NCI-H1436 treated with DMSO at 0.1 percent for 48 hours (cell line): ENCODE measurements around the gene IGFBP2.

Experiments used
- DNase-seq: peaks from one replicate; lab custom pipeline; 2025; lab: John Stamatoyannopoulos, UW

Gene IGFBP2

DNA sequence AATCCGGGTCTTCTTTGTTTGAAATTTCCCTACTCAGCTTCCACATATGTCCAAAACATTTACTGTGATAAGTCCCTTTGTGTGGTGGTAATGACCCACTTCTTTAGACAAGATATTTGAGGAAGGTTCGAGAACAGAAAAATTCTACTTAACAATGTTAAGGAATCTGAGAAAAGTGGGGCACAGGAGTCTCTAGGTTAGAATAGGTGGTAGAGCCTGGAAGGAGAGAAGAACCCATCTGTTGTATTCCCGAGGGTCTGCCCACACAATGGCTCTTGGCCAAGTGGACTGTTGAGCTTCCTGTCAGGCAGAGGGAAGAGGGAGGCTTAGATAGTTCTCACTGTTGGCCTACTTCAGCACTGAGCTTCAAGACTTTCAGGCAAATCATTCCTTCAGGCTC is 4.3 kb downstream of the IGFBP2 start:
- no peak for DNase-seq

GRCh38 chr2:216643986-216644659 is 10.9 kb downstream of the IGFBP2 start:
- no peak for DNase-seq

DNA sequence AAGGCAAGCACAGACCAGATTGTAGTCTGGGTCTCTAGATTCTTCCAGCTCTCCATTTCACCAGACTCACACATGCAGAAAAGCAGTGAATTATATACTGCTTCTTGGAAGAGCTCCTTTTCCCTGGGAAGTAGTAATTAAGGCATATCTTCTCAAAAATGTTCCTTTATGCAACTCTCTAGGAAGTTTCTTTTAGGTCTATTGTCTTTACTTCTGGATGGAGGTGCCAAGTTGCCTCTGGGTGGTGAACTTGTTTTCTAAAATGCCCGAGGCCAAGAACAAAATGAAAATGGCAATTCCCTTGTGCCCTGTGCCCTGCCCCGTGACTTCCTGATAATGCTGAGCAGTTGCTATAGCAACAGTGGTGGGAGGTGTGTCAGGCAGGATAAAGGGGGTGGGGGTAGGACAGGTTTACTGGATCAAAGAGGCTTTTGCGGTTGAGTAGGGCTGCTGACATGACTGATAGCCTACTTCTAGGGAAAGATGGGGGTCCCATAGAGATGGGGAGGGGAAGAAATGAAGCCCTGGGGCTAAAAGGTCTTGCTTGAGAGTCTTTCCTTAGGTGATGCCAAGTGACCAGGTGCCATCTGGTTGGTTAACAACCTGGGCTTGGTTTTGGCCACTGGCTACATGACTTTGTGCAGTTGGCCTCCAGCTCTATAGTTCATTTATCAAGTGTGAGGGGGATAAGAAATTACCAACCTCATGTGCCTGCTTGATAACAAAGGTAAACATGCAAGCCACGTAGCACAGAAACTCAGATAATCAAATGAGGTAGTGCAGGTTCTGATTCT is 11.8 kb downstream of the IGFBP2 start:
- peak; percentile 6 for DNase-seq

- no peak for DNase-seq
These were observed 12.4 kb downstream of the IGFBP2 start for GRCh38 chr2:216645636-216645950.

DNA sequence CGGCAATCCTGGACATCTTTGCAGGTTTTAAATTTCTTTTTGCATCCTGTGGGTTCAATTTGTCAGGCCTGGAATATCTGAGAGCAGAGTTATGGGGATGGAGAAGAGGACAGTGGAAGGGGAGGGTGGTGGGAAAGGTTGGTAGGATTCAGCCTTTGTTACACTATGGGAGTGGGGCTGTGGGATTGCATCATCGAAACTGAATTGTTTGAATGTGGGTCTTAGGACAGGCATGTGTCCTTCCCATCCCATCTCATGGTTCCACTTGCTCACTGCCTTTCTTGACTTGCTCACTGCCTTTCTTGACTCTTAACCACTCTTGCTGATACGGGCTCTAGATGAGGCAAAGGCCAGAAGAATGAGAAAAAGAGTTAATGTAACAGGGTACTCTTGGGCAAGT is 12.9 kb downstream of the IGFBP2 start:
- DNase-seq = no peak

DNA sequence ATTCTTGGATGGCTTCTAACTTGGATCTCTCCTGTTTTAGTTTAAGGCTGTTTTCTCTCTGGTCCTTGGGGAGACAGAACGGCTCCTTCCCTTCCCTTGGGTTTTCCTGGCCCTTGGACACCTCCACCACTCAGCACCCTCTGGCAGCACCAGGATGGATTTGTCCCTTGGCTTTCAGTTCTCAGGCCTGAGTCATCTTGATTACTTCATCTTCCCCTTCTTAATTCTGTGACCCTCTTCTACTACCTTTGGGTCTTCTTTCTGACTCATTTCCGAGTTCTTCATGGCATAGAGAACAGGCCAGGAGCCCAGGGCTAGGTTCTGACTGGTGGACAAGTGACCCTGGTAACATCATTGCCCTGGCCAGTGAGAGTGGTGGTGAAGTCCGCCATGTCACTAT is 14.9 kb downstream of the IGFBP2 start:
- no peak for DNase-seq

DNA sequence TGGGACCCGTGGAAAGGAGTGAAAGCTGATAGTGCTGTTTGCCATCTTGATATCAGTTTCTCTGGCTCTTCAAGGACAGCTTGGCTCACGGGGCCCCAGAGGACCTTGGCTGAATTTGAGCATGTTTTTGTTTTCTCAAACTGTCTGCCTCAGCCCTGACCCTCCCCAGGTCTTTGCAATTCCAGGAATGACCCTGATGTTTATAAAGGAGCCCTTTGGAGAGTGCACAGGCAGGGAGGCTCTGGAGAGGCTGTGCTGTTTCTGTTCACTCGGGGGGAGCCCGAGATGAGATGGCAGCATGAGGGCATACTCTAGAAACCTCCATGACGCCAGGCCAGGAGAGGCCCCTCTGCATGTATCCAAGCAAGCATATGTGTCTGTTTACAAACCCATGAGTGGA is 16.4 kb downstream of the IGFBP2 start:
- DNase-seq = no peak

- DNase-seq = no peak
These were observed 17.5 kb downstream of the IGFBP2 start for GRCh38 chr2:216650626-216651257.

DNA sequence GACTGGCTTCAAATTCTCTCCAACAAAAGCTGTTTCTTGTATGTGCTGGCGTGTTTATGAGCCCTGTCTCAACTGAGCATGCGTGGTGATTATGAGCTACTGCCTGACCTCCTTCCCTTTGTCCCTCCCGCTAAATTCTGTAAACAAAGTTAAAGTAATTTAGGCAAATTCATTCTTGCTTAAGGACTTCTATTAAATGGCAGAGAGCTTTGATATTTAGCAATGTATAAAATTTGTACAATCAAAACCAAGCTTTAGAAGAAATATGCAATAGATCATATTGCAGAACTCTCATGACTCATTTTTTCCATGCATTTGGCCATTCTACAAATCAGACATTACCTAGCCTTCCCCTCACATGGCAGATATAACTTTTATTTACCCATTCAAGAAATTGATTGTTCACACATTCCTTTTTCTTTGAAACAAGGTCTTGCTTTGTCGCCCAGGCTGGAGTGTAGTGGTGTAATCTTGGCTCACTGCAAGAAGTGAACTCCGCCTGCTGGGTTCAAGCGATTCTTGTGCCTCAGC is 18.2 kb downstream of the IGFBP2 start:
- DNase-seq = no peak

GRCh38 chr2:216652566-216652965 is 19.3 kb downstream of the IGFBP2 start:
- DNase-seq = no peak

DNA sequence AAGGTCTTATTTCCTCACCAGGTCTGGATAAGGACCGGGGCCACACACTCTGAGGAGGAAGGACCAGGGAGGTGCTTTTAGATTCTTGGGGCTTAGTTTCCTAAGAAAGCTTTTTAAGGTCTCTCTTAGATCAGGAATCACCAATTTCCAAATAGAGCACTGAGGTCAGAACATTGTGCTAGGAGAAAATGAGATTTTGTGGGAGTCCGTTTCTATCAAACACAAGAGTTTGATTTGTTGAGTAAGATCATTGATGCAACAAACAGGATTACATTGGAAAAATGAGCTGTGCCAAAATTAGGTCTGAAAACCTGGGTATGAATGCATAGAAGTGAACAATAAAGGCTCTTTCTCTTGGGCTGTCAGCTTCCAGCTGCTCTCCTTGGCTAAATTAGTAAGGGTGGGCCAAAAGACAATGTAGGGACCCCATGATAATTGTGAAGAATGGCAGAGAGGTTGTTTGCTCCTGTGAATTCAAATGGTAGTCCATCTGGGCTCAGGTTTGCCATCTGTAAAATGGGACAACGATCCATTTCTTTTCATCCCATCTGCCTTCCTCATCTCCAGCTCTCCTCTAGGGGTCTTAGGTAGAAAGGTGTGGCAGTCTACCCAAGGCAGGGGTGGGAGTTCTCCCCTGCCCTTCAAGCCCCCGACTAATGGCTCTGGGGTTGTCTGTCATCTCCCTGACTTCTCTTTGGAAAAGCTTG is 20.0 kb downstream of the IGFBP2 start:
- DNase-seq = no peak

- DNase-seq = no peak
These were observed 20.7 kb downstream of the IGFBP2 start for GRCh38 chr2:216653931-216654365.

DNA sequence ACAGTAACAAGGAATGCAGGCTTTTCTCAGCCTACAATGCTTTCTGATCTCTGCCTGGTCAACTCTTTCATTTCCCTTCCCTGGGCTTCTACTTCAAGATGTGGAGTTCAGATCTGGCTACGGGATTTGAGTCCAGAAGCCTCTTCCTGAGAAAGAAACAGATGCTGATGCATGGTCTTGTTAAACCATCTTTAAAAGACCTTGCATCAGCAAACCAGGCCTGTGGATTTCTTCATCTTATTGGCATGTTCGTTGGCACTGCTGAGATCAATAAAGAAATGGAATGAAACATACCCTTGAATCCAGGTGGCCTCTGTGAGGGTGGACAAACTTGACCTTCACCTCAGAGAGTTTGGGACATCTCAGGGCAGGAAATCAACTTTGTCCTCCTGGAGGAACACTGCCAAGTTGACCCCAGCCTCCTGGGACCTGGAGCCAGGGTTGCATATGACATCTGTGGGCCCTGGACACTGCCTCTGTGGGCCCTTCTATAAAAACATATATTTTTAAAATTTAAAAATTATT is 21.4 kb downstream of the IGFBP2 start:
- DNase-seq = no peak

DNA sequence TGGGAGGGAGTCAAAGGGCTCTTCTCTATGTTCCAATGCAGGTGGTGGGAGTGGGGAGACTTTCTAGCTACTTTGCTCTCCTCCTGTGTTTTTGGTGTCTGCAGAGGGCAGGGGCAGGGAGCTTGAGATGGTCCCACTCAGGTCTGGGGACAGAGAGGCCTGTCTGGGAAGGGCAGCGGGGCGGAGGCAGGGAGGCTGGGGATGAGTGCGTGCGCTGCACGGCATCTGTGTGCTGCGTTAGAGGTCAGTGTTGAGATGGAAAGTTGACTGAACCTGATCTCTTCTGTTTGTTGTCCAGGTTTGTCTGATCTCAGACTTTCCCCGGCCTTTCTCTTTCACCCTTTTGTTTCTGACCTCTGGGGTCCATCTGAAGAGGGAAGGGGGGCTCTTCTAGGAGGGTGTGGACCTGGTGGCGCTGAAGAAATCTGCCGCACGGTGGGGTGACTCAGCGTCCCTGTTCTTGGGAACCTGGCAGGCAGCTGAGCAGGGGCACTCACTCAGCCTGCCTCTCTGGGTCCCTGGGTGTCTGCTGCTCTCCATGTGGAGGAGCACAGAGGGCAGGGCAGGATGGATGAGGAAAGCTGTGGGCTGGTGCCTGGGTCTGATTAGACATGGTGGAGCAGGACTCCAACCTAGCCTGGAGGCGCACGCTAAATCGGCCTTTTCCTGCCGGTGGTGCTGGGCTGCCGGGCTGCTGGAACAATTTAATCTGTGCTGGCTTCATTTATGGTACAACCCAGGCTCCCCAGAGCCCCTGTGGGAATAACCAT is 24.1 kb downstream of the IGFBP2 start:
- no peak for DNase-seq

- no peak for DNase-seq
These were observed 24.8 kb downstream of the IGFBP2 start for GRCh38 chr2:216657980-216658379.

DNA sequence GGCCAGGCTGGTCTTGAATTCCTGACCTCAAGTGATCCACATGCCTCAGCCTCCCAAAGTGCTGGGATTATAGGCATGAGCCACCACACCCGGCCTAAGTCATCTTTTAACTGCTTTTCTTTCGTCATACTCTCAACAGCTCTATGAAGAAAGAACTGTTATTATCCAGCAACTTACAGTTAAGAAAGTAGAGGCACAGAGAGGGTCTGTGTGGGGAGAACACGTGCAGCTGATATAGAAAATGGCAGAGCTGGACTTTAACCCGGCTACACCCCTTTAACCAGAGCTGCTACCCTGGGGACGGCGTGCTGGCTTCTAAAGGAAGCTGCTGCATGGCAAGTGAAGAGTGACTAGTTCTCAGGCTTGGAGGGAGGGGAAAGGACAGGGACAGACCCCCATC is 25.5 kb downstream of the IGFBP2 start:
- no peak for DNase-seq

DNA sequence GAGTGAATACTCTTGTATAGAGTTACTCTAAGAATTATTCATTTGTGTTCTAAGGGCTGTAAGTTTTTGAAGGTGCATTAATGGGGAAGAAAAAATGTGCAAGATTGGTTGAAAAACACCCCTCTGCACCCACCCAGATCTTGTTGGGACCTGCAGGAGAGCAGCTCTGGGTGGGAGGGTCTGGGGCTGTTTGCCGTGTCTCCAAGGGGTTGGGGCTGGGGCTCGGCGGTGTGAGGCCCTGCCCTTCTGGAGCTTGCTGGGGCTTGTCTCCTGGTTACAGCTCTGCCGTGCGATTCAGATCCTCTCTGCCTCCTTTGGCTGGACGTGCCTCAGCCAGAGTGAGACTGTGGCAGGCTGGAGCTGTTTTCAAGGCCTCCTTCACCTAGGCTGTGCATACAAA is 26.1 kb downstream of the IGFBP2 start:
- DNase-seq = no peak

DNA sequence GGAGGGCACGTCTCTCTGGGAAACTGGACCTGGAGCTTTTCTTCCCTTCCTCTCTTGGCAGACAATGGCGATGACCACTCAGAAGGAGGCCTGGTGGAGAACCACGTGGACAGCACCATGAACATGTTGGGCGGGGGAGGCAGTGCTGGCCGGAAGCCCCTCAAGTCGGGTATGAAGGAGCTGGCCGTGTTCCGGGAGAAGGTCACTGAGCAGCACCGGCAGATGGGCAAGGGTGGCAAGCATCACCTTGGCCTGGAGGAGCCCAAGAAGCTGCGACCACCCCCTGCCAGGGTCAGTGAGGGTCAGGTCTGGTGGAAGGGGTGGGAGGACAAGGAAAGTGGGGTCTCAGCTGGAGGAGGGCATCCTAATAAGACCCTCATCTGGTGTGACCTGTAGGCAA is 27.3 kb downstream of the IGFBP2 start:
- no peak for DNase-seq

DNA sequence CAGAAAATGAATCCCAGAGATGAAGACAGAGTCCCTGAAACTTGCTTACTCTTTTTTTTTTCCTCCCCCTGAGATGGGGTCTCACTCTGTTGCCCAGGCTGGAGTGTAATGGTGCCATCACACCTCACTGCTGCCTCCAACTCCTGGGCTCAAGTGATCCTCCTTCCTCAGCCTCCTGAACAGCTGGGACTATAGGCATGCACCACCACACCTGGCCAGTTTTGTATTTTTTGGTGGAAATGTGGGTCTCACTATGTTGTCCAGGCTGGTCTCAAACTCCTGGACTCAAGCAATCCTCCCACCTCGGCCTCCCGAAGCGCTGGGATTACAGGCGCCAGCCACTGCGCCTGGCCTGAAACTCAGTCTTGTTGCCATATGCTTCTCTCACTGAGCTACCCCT is 27.8 kb downstream of the IGFBP2 start:
- DNase-seq = no peak

DNA sequence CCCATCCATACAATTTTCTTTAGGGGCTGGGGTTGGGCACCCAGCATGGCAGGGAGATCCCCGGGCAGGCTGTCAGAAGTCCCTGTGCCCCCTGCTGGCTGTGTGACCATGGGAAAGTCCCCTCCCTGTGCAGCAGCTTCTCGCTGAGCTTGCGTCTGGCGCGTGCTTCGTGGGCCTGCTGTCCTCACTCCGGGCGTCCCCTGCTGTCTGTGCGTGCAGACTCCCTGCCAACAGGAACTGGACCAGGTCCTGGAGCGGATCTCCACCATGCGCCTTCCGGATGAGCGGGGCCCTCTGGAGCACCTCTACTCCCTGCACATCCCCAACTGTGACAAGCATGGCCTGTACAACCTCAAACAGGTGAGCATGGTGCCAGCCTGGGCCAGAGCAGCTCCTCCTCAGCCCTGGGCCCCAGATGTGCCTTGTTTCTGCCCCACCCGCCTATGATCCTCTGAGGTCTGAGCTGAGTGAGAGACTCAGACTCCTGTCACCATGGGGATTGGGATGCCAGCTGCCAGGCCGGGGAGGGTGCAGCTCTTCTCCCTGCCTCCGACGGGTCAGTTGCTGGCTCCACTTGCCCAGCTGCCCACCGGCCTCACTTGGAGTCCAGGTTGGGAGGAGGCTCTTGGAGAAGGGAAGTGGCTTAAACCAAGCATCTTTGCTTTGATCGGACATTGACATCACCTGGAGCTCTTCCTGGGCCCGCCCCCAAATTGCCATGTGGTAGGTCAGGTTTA is 28.6 kb downstream of the IGFBP2 start:
- no peak for DNase-seq

DNA sequence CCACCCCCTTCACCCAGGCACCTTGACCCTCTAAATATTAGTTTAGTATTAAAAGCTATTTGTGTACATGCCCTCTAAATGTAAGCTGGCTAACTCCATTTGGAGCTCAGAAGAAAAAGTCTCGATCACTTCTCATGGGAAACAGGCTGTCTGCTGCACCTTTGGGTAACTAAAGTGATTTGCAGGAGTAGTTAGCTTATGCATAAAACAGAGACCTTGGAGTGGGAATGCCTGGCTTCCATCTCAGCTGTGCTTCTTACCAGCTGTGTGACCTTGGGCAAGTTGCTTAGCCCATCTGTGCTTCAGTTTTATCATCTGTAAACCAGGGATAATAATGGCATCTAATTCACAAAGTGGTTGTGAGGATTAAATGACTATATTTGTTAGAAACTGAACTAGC is 29.9 kb downstream of the IGFBP2 start:
- DNase-seq = no peak
